HTR-8/SVneo (cell line): ENCODE data around the gene NAALADL2.
A peak's percentile ranks its signal among the peaks of the same experiment; 100 is the strongest.

Experiments
- DNase-seq: peaks from one replicate; pipeline ENCODE4 v3.0.0; 2011; ENCODE audit warnings: low spot score, mixed read lengths; ENCODE audit not compliant: insufficient read length
- FAIRE-seq: peaks from 2 replicates; lab custom pipeline; 2011; peaks lifted over from hg19 to GRCh38; lab: Jason Lieb, UNC

The NAALADL2 gene

GRCh38 chr3:174958671-174959328 lies 99.7 kb downstream of the NAALADL2 start:
- FAIRE-seq (no peak), DNase-seq (no peak)

- FAIRE-seq (no peak), DNase-seq (no peak)
Observed at GRCh38 chr3:174959556-174960065, 100.5 kb downstream of the NAALADL2 start.

GRCh38 chr3:174960898-174961297 lies 101.8 kb downstream of the NAALADL2 start:
- FAIRE-seq (no peak), DNase-seq (no peak)

GRCh38 chr3:174973465-174973864 lies 114.3 kb downstream of the NAALADL2 start:
- no peak for FAIRE-seq
- no peak for DNase-seq

GRCh38 chr3:174986685-174987084 lies 127.6 kb downstream of the NAALADL2 start:
- DNase-seq (peak; percentile 10), FAIRE-seq (no peak)

- DNase-seq: no peak
- FAIRE-seq: no peak
Observed at GRCh38 chr3:175001091-175001490, 142.0 kb downstream of the NAALADL2 start.

- peak; percentile 91 for FAIRE-seq
- DNase-seq: peak; percentile 20
Observed at GRCh38 chr3:175002732-175003143, 143.6 kb downstream of the NAALADL2 start.

- FAIRE-seq (no peak), DNase-seq (no peak)
Observed at GRCh38 chr3:175003590-175003989, 144.5 kb downstream of the NAALADL2 start.

GRCh38 chr3:175005193-175005592 lies 146.1 kb downstream of the NAALADL2 start:
- FAIRE-seq: no peak
- no peak for DNase-seq

- FAIRE-seq: no peak
- DNase-seq: no peak
Observed at GRCh38 chr3:175005881-175006280, 146.7 kb downstream of the NAALADL2 start.

GRCh38 chr3:175007306-175007705 lies 148.2 kb downstream of the NAALADL2 start:
- DNase-seq: no peak
- no peak for FAIRE-seq

- no peak for DNase-seq
- no peak for FAIRE-seq
Observed at GRCh38 chr3:175009295-175009694, 150.2 kb downstream of the NAALADL2 start.

- DNase-seq (no peak), FAIRE-seq (no peak)
Observed at GRCh38 chr3:175015056-175015635, 156.0 kb downstream of the NAALADL2 start.

GRCh38 chr3:175018946-175019727 lies 160.0 kb downstream of the NAALADL2 start:
- DNase-seq (no peak), FAIRE-seq (no peak)

- FAIRE-seq (no peak), DNase-seq (no peak)
Observed at GRCh38 chr3:175020101-175020500, 161.0 kb downstream of the NAALADL2 start.

GRCh38 chr3:175029828-175030227 lies 170.7 kb downstream of the NAALADL2 start:
- FAIRE-seq (no peak), DNase-seq (no peak)

GRCh38 chr3:175039875-175040274 lies 180.7 kb downstream of the NAALADL2 start:
- FAIRE-seq (no peak), DNase-seq (no peak)

GRCh38 chr3:175041369-175041768 lies 182.2 kb downstream of the NAALADL2 start:
- DNase-seq: no peak
- FAIRE-seq: no peak

- no peak for FAIRE-seq
- no peak for DNase-seq
Observed at GRCh38 chr3:175046601-175047000, 187.5 kb downstream of the NAALADL2 start.

- DNase-seq (no peak), FAIRE-seq (no peak)
Observed at GRCh38 chr3:175047786-175048185, 188.7 kb downstream of the NAALADL2 start.

GRCh38 chr3:175057401-175057800 lies 198.3 kb downstream of the NAALADL2 start:
- DNase-seq: no peak
- no peak for FAIRE-seq
